Lower lobe of right lung (tissue), 2 donors: Measurements from ENCODE around the gene OSBPL8. TPM values are rescaled to one million over a fixed set of nuclear protein-coding genes. Genes with fewer than 3 reads are reported as not detected.

Source experiments
- ATAC-seq, 2 donors: fragments of 200-7000 bp; cut with Tn5 transposase; one replicate each; pipeline ENCODE4 v1.9.1; 2020 to 2022; ENCODE audit warnings: mild to moderate bottlenecking in 2 of 2, moderate library complexity in 2 of 2
- DNase-seq: peaks from one replicate; pipeline ENCODE4 v3.0.0-alpha.2; 2020
- H3K27ac ChIP-seq: fragments of 200-600 bp; one replicate; pipeline ENCODE4 v1.8.0; 2022
- H3K27me3 ChIP-seq: fragments of 200-600 bp; one replicate; pipeline ENCODE4 v1.8.0; 2022; ENCODE audit warnings: low read depth
- H3K36me3 ChIP-seq: fragments of 200-600 bp; one replicate; pipeline ENCODE4 v1.8.0; 2022; ENCODE audit warnings: mild to moderate bottlenecking
- H3K4me1 ChIP-seq: fragments of 200-600 bp; one replicate; pipeline ENCODE4 v1.8.0; 2022
- H3K4me3 ChIP-seq: fragments of 200-600 bp; one replicate; pipeline ENCODE4 v1.8.0; 2022; ENCODE audit warnings: mild to moderate bottlenecking
- H3K9me3 ChIP-seq: fragments of 200-600 bp; one replicate; pipeline ENCODE4 v1.8.0; 2022
- intact Hi-C: fragments of 100-400 bp; cut with DNase I; formaldehyde crosslinking; loops from one replicate; pipeline ENCODE4 v1.11.0; 2022
- total RNA-seq: library from RNA; stranded (reverse); fragmentation: NEBNext Ultra II Directional; extraction: Animal tissue kit (Norgen Biotek cat#: 25700); gene quantifications from one replicate; pipeline ENCODE4 v1.2.1, GENCODE V29; 2021
- TF ChIP-seq, protein P1 (sequence below): fragments of 200-600 bp; IDR thresholded peaks from one replicate; pipeline ENCODE4 v1.8.0; 2022; ENCODE audit warnings: antibody characterized with exemption, mild to moderate bottlenecking
- donor health status: DM: no; HTN: yes; CAD: no; lungs with severe emphysema.

Gene OSBPL8
- total RNA-seq, 1 donor from 2014 or later: 82.7 TPM

- no peak for ATAC-seq
- peaks cover 37% of the 10 kb centered on the region for H3K36me3 ChIP-seq
- H3K4me3 ChIP-seq: no peak overlapping the region
- no peaks in the 10 kb centered on the region for H3K27me3 ChIP-seq
- intact Hi-C loops: no loop called here
- no peaks in the 10 kb centered on the region for H3K4me1 ChIP-seq
- TF ChIP-seq, protein P1, sequence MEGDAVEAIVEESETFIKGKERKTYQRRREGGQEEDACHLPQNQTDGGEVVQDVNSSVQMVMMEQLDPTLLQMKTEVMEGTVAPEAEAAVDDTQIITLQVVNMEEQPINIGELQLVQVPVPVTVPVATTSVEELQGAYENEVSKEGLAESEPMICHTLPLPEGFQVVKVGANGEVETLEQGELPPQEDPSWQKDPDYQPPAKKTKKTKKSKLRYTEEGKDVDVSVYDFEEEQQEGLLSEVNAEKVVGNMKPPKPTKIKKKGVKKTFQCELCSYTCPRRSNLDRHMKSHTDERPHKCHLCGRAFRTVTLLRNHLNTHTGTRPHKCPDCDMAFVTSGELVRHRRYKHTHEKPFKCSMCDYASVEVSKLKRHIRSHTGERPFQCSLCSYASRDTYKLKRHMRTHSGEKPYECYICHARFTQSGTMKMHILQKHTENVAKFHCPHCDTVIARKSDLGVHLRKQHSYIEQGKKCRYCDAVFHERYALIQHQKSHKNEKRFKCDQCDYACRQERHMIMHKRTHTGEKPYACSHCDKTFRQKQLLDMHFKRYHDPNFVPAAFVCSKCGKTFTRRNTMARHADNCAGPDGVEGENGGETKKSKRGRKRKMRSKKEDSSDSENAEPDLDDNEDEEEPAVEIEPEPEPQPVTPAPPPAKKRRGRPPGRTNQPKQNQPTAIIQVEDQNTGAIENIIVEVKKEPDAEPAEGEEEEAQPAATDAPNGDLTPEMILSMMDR: no peak
- no peak for DNase-seq
- H3K27ac ChIP-seq: no peak overlapping the region
- peaks cover 6% of the 10 kb centered on the region for H3K9me3 ChIP-seq
Observed at GRCh38 chr12:76360316-76360715, 199.3 kb downstream of the OSBPL8 start.

DNA sequence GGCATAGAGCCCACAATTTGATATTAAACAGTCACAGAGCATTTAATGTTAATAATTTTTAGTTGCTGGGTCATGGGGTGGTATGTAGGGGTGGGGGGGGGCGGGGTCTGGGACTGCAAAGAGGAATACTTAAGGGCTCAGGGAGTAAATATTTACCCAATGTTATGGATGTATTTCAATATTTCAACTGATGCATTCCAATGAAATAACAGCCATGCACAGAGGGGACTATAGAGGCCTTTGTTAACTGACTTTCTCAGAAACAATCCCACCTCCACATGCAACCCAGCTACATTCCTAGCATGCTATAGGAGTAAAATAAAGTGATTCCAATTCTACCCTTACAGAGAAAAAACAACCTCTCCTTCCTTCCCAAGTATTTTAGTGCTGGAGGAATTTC lies 203.5 kb downstream of the OSBPL8 start:
- peaks cover 39% of the 10 kb centered on the region for H3K36me3 ChIP-seq
- DNase-seq: no peak
- TF ChIP-seq, protein P1: no peak
- H3K27me3 ChIP-seq: no peaks in the 10 kb centered on the region
- no peak overlapping the region for H3K4me3 ChIP-seq
- H3K4me1 ChIP-seq: no peaks in the 10 kb centered on the region
- H3K27ac ChIP-seq: no peak overlapping the region
- ATAC-seq: no peak
- no peaks in the 10 kb centered on the region for H3K9me3 ChIP-seq
- intact Hi-C loops: no loop called here

DNA sequence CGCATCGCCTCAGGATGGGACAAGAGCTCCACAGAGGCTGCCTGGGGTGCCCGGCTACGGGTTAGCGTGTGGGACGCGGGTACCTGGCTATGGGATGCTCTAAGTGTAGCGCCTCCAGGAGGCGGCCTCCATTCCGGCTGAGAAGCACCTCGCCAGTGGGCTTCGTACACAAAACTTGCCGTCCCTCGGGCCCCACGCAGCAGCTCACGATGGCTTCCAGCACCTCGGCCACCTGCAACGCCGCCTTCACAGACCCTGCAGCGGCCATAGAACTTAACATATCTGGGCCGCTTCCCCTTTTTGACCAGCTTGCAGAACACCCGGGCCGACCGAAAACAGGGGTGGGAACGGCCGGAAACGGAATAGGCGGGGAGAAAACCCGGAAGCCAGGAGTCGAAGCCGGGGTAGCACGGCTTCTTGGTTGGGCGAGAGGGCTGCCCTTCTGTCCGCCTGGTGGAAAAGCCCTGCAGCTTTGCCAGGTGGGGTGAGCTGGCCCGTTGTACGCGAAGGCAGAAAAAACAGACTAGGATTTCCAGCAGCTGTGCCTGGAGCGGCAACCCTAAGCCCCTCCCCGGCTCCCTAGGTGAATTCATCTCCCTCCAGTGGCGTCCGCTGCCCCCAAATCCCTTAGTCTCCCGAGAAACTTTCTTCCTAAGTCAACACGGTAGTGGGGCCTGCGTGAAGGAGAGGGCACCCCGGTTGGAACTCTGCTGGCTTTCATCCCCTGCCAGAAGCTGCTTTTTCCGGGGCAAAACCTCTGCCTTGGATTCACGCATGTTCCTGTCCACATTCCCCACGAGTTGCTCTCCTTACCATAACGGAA lies 211.3 kb downstream of the OSBPL8 start, which contains the start of gene BBS10:
Gene BBS10, minus strand, starts transcription at position 337 of the 823 bp plus-strand sequence. Its CDS starts 57 bp downstream, at position 280.
- DNase-seq: peak; percentile 94
- intact Hi-C loops: no loop called here

DNA sequence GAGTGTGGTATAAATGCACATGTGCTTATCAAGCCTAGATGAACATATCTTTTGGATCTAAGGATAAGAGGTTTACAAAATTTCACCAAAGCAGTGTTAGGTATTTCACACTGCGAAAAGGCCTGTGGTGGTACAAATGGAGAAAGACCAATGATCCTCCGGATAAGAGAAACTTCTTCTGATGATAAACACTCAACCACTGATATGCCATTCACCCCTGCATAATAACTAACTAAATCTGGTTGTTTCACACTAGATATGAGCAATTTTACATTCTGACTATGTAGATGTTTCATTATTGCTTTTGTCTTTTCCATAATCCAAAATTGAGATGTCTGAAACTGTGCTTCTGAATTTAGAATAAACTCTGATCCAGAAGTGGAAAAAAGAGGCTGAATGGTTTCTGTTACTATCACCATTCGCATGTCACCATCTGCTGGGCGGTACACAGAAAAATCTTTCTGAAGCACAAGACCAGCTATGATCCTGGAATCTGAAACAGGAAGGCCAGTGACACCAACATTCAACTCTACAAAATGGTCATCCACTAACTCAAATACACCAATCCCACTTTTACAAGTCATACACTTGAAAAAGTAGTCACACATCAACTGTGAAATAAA lies 212.7 kb downstream of the OSBPL8 start:
- H3K36me3 ChIP-seq: no peaks in the 10 kb centered on the region
- peaks cover 23% of the 10 kb centered on the region for H3K4me1 ChIP-seq
- TF ChIP-seq, protein P1: peak; percentile 35
- H3K9me3 ChIP-seq: no peaks in the 10 kb centered on the region
- no peak for DNase-seq
- H3K4me3 ChIP-seq: peak overlapping the region; percentile 91
- H3K27ac ChIP-seq: peak overlapping the region; percentile 92
- no peaks in the 10 kb centered on the region for H3K27me3 ChIP-seq
- ATAC-seq: peak; percentile 65 to 71
- intact Hi-C loops: no loop called here

More for the DNA sequence above, 211.3 kb downstream of the OSBPL8 start, which contains the start of gene BBS10:
- Histone ChIP-seq H3K36me3 (no peaks in the 10 kb centered on the region), H3K4me1 (peaks cover 23% of the 10 kb centered on the region), H3K4me3 (peak within 1 kb of the TSS; percentile 91), H3K9me3 (no peaks in the 10 kb centered on the region), H3K27me3 (no peaks in the 10 kb centered on the region), H3K27ac (peak within 1 kb of the TSS; percentile 92)
- peak; percentile 98 to 99 for ATAC-seq
- TF ChIP-seq, protein P1: peak; percentile 33

- H3K27ac ChIP-seq: peak overlapping the region; percentile 92
- intact Hi-C loops: no loop called here
- no peak for ATAC-seq
Observed at GRCh38 chr12:76346236-76346635, 213.3 kb downstream of the OSBPL8 start.

More at GRCh38 chr12:76346236-76346635, 213.3 kb downstream of the OSBPL8 start:
- Histone ChIP-seq H3K27me3 (no peaks in the 10 kb centered on the region), H3K9me3 (no peaks in the 10 kb centered on the region), H3K36me3 (no peaks in the 10 kb centered on the region), H3K4me3 (no peak overlapping the region), H3K4me1 (peaks cover 23% of the 10 kb centered on the region)
- no peak for DNase-seq
- TF ChIP-seq, protein P1: no peak
